SK-N-SH (cell line): Measurements from ENCODE around the gene KCNA1.

ENCODE experiments used
- EP300 ChIP-seq, 2 experiments: IDR thresholded peaks; 2 replicates each; pipeline versions ENCODE4 v1.4.0 to v1.6.1; 2012; ENCODE audit warnings: borderline replicate concordance in 1 of 2, low read depth in 1 of 2, low read length in 1 of 2
- EZH2phosphoT487 ChIP-seq: fragments of 200-600 bp; sonication (generic); IDR thresholded peaks from 2 replicates; pipeline ENCODE4 v1.6.1; 2017; ENCODE audit warnings: low read depth, mixed run types, mild to moderate bottlenecking, antibody characterized with exemption, moderate library complexity, borderline replicate concordance
- GABPA ChIP-seq: IDR thresholded peaks from 2 replicates; pipeline ENCODE4 v1.4.0; 2012; ENCODE audit warnings: low read depth, mild to moderate bottlenecking
- JUND ChIP-seq: IDR thresholded peaks from 2 replicates; pipeline ENCODE4 v1.4.0; 2012
- MXI1 ChIP-seq: IDR thresholded peaks from 2 replicates; pipeline ENCODE4 v1.6.1; 2012; ENCODE audit warnings: mild to moderate bottlenecking, low read depth, low read length, improper control_type of control experiment
- NRF1 ChIP-seq: IDR thresholded peaks from 2 replicates; pipeline ENCODE4 v1.6.1; 2012; ENCODE audit warnings: low read depth, mild to moderate bottlenecking, low read length
- RAD21 ChIP-seq: IDR thresholded peaks from 2 replicates; pipeline ENCODE4 v1.6.1; 2012; ENCODE audit warnings: mild to moderate bottlenecking, low read length
- RFX5 ChIP-seq: IDR thresholded peaks from 2 replicates; pipeline ENCODE4 v1.6.1; 2012; ENCODE audit warnings: mild to moderate bottlenecking, improper control_type of control experiment, low read length
- TF ChIP-seq, protein P1 (sequence below): fragments of 200-600 bp; sonication (generic); IDR thresholded peaks from 2 replicates; pipeline ENCODE4 v1.6.1; 2017; ENCODE audit warnings: antibody characterized with exemption, mild to moderate bottlenecking, moderate library complexity
- TF ChIP-seq, protein P2 (sequence below): IDR thresholded peaks from 2 replicates; pipeline ENCODE4 v1.4.0; 2012; ENCODE audit warnings: low read depth, borderline replicate concordance

DNA sequence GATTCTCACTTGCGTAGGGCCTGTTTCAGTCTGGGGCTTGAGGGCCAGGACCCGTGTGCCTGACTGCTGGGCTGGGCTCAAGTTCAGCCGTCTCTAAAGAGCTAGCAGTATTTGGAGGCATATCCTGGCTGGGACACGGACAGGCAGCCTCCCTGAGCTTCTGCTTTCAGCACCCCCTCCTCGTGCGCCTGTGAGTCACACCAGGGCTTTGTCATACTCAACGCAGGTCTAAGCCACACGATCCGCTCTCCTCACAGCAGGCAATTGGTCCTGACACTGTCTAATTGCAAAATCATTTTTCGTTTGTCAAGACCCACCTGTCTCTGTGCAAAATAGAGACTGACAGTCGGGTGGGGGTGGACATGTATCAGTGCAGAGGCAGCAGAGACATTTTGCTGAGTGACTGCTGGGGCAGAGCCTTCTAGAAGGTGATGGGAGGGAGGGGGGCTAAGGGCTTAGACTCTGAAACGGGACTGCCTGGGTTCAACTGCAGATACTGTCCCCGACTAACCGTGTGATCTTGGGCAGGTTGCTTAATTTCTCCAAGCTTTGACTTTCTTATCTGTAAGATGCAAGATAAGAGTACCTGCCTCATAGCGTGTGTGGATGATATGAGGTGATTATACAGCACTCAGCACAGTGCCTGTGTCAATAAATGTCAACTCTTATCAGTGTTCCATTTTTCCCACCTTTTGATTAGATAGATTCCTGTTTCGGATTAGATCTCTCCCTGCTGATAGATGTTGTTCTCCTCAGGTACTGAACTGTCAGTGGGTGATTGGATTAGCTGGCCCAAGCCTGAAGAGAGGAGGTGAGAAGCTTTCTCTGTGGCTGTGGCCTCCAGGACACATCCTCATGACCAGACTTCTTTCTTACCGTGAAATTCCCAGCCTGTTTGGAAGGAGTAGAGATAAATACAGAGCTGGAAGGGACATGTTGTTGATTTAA, 53.1 kb downstream of the KCNA1 start:
- TF ChIP-seq EZH2phosphoT487 = no peak
- no peak for TF ChIP-seq RFX5
- TF ChIP-seq GABPA = no peak
- TF ChIP-seq, protein P1, sequence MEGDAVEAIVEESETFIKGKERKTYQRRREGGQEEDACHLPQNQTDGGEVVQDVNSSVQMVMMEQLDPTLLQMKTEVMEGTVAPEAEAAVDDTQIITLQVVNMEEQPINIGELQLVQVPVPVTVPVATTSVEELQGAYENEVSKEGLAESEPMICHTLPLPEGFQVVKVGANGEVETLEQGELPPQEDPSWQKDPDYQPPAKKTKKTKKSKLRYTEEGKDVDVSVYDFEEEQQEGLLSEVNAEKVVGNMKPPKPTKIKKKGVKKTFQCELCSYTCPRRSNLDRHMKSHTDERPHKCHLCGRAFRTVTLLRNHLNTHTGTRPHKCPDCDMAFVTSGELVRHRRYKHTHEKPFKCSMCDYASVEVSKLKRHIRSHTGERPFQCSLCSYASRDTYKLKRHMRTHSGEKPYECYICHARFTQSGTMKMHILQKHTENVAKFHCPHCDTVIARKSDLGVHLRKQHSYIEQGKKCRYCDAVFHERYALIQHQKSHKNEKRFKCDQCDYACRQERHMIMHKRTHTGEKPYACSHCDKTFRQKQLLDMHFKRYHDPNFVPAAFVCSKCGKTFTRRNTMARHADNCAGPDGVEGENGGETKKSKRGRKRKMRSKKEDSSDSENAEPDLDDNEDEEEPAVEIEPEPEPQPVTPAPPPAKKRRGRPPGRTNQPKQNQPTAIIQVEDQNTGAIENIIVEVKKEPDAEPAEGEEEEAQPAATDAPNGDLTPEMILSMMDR = no peak
- TF ChIP-seq, protein P2, sequence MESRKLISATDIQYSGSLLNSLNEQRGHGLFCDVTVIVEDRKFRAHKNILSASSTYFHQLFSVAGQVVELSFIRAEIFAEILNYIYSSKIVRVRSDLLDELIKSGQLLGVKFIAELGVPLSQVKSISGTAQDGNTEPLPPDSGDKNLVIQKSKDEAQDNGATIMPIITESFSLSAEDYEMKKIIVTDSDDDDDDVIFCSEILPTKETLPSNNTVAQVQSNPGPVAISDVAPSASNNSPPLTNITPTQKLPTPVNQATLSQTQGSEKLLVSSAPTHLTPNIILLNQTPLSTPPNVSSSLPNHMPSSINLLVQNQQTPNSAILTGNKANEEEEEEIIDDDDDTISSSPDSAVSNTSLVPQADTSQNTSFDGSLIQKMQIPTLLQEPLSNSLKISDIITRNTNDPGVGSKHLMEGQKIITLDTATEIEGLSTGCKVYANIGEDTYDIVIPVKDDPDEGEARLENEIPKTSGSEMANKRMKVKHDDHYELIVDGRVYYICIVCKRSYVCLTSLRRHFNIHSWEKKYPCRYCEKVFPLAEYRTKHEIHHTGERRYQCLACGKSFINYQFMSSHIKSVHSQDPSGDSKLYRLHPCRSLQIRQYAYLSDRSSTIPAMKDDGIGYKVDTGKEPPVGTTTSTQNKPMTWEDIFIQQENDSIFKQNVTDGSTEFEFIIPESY = no peak
- no peak for TF ChIP-seq RAD21
- no peak for TF ChIP-seq EP300 (IDR thresholded peaks at IDR 0.05; ENCODE audit: borderline replicate concordance in 1 of 2, low read depth in 1 of 2, low read length in 1 of 2)
- TF ChIP-seq JUND = peak; percentile 46; the same call in 1 of the 2 replicates
- TF ChIP-seq NRF1 = no peak
- TF ChIP-seq MXI1 = no peak
